OCI-LY1 (cell line): ENCODE data around the gene DCTN5.

Experiments
- EZH2 ChIP-seq: fragments of 200-600 bp; sonication (generic), shearing (Covaris generic); IDR thresholded peaks from 2 replicates; pipeline ENCODE4 v1.8.0; 2017; ENCODE audit warnings: borderline replicate concordance, mixed run types, mild to moderate bottlenecking, antibody characterized with exemption, low read length, moderate library complexity, mixed read lengths
- TF ChIP-seq, protein P1 (sequence below): fragments of 200-600 bp; sonication (generic), shearing (Covaris generic); IDR thresholded peaks from 2 replicates; pipeline ENCODE4 v1.5.1; 2017; ENCODE audit warnings: mild to moderate bottlenecking, antibody characterized with exemption, low read length, moderate library complexity, mixed read lengths

DNA sequence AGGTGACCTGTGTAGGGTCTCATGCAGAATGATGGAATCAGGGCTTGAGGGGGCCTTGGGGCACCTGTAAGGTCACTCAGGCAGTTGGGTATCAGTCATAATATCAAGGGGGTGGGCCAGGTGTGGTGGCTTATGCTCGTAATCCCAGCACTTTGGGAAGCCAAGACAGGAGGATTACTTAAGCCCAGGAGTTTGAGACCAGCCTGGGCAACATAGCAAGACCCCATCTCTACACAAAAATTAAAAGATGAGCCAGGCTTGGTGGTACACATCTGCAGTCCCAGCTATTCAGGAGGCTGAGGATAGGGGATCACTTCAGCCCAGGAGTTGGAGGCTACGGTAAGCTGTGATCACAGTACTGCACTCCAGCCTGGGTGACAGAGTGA lies 64.2 kb downstream of the DCTN5 start:
- no peak for TF ChIP-seq EZH2
- TF ChIP-seq, protein P1, sequence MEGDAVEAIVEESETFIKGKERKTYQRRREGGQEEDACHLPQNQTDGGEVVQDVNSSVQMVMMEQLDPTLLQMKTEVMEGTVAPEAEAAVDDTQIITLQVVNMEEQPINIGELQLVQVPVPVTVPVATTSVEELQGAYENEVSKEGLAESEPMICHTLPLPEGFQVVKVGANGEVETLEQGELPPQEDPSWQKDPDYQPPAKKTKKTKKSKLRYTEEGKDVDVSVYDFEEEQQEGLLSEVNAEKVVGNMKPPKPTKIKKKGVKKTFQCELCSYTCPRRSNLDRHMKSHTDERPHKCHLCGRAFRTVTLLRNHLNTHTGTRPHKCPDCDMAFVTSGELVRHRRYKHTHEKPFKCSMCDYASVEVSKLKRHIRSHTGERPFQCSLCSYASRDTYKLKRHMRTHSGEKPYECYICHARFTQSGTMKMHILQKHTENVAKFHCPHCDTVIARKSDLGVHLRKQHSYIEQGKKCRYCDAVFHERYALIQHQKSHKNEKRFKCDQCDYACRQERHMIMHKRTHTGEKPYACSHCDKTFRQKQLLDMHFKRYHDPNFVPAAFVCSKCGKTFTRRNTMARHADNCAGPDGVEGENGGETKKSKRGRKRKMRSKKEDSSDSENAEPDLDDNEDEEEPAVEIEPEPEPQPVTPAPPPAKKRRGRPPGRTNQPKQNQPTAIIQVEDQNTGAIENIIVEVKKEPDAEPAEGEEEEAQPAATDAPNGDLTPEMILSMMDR = no peak
